ENCODE results near the gene TSC22D3.

Gene TSC22D3

DNA sequence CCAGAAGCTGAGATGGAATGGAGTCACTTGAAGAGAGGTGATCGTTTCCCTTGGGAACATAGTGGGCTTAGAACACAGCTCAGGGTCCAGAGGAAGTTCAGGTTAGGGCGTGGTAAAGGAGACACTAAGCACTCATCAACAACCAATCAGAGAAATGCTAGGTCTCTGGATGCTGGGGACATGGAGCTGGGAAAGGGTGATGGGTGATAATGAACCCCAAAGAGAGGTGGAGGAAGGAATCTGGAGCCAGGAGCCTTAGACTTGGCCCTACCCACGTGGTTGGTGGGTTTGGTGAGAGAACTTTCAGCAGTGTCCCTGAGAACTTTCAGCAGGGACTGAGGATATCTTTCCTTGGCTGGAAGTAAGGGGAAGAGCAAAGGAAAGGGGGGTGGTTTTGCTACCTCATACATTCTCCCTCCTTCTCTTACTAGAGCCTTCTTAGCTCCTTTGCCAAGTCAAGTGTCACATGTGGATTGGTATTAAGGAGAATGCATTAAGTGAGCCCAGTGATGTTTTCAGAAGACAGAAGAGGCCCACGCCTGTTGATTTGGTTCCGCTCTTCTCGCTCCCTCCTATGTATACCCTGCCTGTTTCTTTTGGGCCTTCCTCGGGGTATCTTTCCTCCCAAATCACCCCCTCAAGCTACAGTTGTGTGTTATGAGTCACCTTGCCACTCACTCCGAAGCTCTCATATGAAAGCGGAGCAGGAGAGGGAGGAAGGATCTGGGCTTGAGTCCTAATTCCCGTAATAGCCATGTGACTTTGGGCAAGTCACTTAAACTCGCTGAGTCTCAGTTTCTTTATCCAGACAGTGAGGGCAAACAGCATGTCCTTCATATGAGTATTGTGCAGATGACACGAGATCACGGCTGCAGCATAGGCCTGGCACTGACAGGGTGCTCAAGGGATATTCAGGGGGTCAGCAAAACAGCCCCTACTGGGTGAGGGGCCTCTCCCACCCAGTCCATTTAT lies 63.1 kb downstream of the TSC22D3 start:
- Histone ChIP-seq H3K36me3 (ENCODE audit: control insufficient read depth in 2 of 2, insufficient read depth in 2 of 2, low read length in 2 of 2) (peaks cover 13% of the 10 kb centered on the region in 2 donors), H3K27me3 (ENCODE audit: control insufficient read depth in 1 of 2, insufficient read depth in 2 of 2, low read length in 2 of 2) (peaks cover 0 to 16% of the 10 kb centered on the region in 2 donors), H3K27ac (ENCODE audit: low read length) (peak overlapping the region; percentile 97), H3K4me1 (ENCODE audit: control insufficient read depth, insufficient read depth, low read length) (peaks cover 43% of the 10 kb centered on the region), H3K9ac (ENCODE audit: low read length in 2 of 2) (peak overlapping the region in 1 of 2 donors; percentile 32), H3K4me3 (ENCODE audit: low read length in 2 of 2) (peak overlapping the region in 1 of 2 donors; percentile 35), H3K9me3 (ENCODE audit: control insufficient read depth in 2 of 2, low read length in 2 of 2) (no peaks in the 10 kb centered on the region)

GRCh38 chrX:107711521-107712181 lies 63.9 kb downstream of the TSC22D3 start:
- Histone ChIP-seq H3K4me3 (ENCODE audit: low read length in 2 of 2) (peak overlapping the region in 1 of 2 donors; percentile 22), H3K9me3 (ENCODE audit: control insufficient read depth in 2 of 2, low read length in 2 of 2) (no peaks in the 10 kb centered on the region), H3K9ac (ENCODE audit: low read length in 2 of 2) (peak overlapping the region; percentile 15 to 47), H3K27me3 (ENCODE audit: control insufficient read depth in 1 of 2, insufficient read depth in 2 of 2, low read length in 2 of 2) (peaks cover 0 to 13% of the 10 kb centered on the region in 2 donors), H3K27ac (ENCODE audit: low read length) (peak overlapping the region; percentile 97), H3K4me1 (ENCODE audit: control insufficient read depth, insufficient read depth, low read length) (peaks cover 39% of the 10 kb centered on the region), H3K36me3 (ENCODE audit: control insufficient read depth in 2 of 2, insufficient read depth in 2 of 2, low read length in 2 of 2) (peaks cover 13% of the 10 kb centered on the region in 2 donors)

- Histone ChIP-seq H3K27ac (ENCODE audit: low read length) (peak overlapping the region; percentile 97), H3K36me3 (ENCODE audit: control insufficient read depth in 2 of 2, insufficient read depth in 2 of 2, low read length in 2 of 2) (peaks cover 13% of the 10 kb centered on the region in 2 donors), H3K4me1 (ENCODE audit: control insufficient read depth, insufficient read depth, low read length) (peaks cover 39% of the 10 kb centered on the region), H3K4me3 (ENCODE audit: low read length in 2 of 2) (peak overlapping the region in 1 of 2 donors; percentile 22), H3K9me3 (ENCODE audit: control insufficient read depth in 2 of 2, low read length in 2 of 2) (no peaks in the 10 kb centered on the region), H3K27me3 (ENCODE audit: control insufficient read depth in 1 of 2, insufficient read depth in 2 of 2, low read length in 2 of 2) (peaks cover 0 to 12% of the 10 kb centered on the region in 2 donors), H3K9ac (ENCODE audit: low read length in 2 of 2) (peak overlapping the region; percentile 20 to 47)
These were observed 64.8 kb downstream of the TSC22D3 start for GRCh38 chrX:107710617-107711391.

DNA sequence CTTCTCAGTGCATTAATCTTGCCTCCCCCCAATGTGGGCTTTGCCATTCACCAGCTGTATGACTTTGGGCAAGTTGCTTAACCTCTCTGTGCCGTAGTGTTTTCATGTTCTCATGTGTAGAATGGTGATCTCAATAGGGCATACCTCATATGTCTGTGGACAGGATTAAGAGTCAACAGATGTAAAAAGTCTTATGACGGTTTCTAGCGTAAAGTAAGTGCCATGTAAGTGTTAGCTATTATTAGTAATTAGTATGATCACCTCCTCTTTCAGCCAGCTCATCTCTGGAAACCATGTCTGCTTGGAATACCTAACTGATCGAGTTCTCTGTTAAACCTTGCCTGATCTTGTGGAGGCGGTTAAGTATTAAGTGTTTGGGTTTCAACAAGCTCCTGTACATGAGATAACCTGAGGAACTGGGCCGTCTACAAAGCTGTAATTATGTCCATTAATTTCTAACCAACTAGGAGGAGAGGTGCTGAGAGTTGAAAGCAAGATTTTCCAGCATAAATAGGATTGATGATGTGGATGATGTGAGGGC lies 66.3 kb downstream of the TSC22D3 start:
- Histone ChIP-seq H3K9ac (ENCODE audit: low read length in 2 of 2) (no peak overlapping the region), H3K4me3 (ENCODE audit: low read length in 2 of 2) (no peak overlapping the region), H3K4me1 (ENCODE audit: control insufficient read depth, insufficient read depth, low read length) (peaks cover 27% of the 10 kb centered on the region), H3K27ac (ENCODE audit: low read length) (no peak overlapping the region), H3K27me3 (ENCODE audit: control insufficient read depth in 1 of 2, insufficient read depth in 2 of 2, low read length in 2 of 2) (peaks cover 0 to 10% of the 10 kb centered on the region in 2 donors), H3K36me3 (ENCODE audit: control insufficient read depth in 2 of 2, insufficient read depth in 2 of 2, low read length in 2 of 2) (peaks cover 8% of the 10 kb centered on the region in 2 donors), H3K9me3 (ENCODE audit: control insufficient read depth in 2 of 2, low read length in 2 of 2) (no peaks in the 10 kb centered on the region)

- Histone ChIP-seq H3K27ac (ENCODE audit: low read length) (no peak overlapping the region), H3K4me1 (ENCODE audit: control insufficient read depth, insufficient read depth, low read length) (peaks cover 25% of the 10 kb centered on the region)
These were observed 66.8 kb downstream of the TSC22D3 start for GRCh38 chrX:107708762-107709161.

DNA sequence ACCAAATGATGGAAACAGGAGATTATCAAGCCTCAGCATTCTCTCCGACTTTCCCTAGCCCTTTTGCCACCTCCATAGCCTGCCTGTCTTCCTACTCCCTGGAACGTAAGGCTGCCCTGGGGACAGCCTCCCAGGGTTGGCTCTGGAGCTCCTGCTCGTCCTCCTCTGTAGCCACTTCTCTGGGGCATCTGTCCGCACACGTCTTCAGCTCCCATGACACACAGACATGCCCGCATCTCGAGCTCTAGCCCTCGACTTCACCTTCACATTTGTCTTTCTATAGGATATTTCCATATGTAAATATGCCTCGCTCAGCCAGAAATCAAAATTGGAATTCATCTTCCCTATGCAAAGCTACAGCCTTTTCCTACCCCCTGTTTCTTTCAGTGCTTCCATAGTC lies 67.7 kb downstream of the TSC22D3 start:
- Histone ChIP-seq H3K36me3 (ENCODE audit: control insufficient read depth in 2 of 2, insufficient read depth in 2 of 2, low read length in 2 of 2) (no peaks in the 10 kb centered on the region), H3K27ac (ENCODE audit: low read length) (no peak overlapping the region), H3K9me3 (ENCODE audit: control insufficient read depth in 2 of 2, low read length in 2 of 2) (no peaks in the 10 kb centered on the region), H3K4me3 (ENCODE audit: low read length in 2 of 2) (no peak overlapping the region), H3K9ac (ENCODE audit: low read length in 2 of 2) (no peak overlapping the region), H3K27me3 (ENCODE audit: control insufficient read depth in 1 of 2, insufficient read depth in 2 of 2, low read length in 2 of 2) (peaks cover 0 to 13% of the 10 kb centered on the region in 2 donors), H3K4me1 (ENCODE audit: control insufficient read depth, insufficient read depth, low read length) (peaks cover 16% of the 10 kb centered on the region)

More at GRCh38 chrX:107708762-107709161, 66.8 kb downstream of the TSC22D3 start:
- H3K4me3 ChIP-seq (ENCODE audit: low read length in 2 of 2): no peak overlapping the region
- H3K36me3 ChIP-seq (ENCODE audit: control insufficient read depth in 2 of 2, insufficient read depth in 2 of 2, low read length in 2 of 2): peaks cover 2 to 4% of the 10 kb centered on the region in 2 donors
- H3K9me3 ChIP-seq (ENCODE audit: control insufficient read depth in 2 of 2, low read length in 2 of 2): no peaks in the 10 kb centered on the region
- H3K9ac ChIP-seq (ENCODE audit: low read length in 2 of 2): no peak overlapping the region
- peaks cover 0 to 13% of the 10 kb centered on the region in 2 donors for H3K27me3 ChIP-seq (ENCODE audit: control insufficient read depth in 1 of 2, insufficient read depth in 2 of 2, low read length in 2 of 2)

GRCh38 chrX:107706309-107706708 lies 69.3 kb downstream of the TSC22D3 start:
- Histone ChIP-seq H3K4me1 (ENCODE audit: control insufficient read depth, insufficient read depth, low read length) (peaks cover 8% of the 10 kb centered on the region), H3K9me3 (ENCODE audit: control insufficient read depth in 2 of 2, low read length in 2 of 2) (no peaks in the 10 kb centered on the region), H3K36me3 (ENCODE audit: control insufficient read depth in 2 of 2, insufficient read depth in 2 of 2, low read length in 2 of 2) (no peaks in the 10 kb centered on the region), H3K4me3 (ENCODE audit: low read length in 2 of 2) (no peak overlapping the region), H3K9ac (ENCODE audit: low read length in 2 of 2) (no peak overlapping the region), H3K27ac (ENCODE audit: low read length) (no peak overlapping the region), H3K27me3 (ENCODE audit: control insufficient read depth in 1 of 2, insufficient read depth in 2 of 2, low read length in 2 of 2) (peaks cover 0 to 13% of the 10 kb centered on the region in 2 donors)

- Histone ChIP-seq H3K9ac (ENCODE audit: low read length in 2 of 2) (no peak overlapping the region), H3K27ac (ENCODE audit: low read length) (no peak overlapping the region), H3K36me3 (ENCODE audit: control insufficient read depth in 2 of 2, insufficient read depth in 2 of 2, low read length in 2 of 2) (no peaks in the 10 kb centered on the region), H3K9me3 (ENCODE audit: control insufficient read depth in 2 of 2, low read length in 2 of 2) (no peaks in the 10 kb centered on the region), H3K4me3 (ENCODE audit: low read length in 2 of 2) (no peak overlapping the region), H3K27me3 (ENCODE audit: control insufficient read depth in 1 of 2, insufficient read depth in 2 of 2, low read length in 2 of 2) (peaks cover 0 to 13% of the 10 kb centered on the region in 2 donors), H3K4me1 (ENCODE audit: control insufficient read depth, insufficient read depth, low read length) (no peaks in the 10 kb centered on the region)
These were observed 71.0 kb downstream of the TSC22D3 start for GRCh38 chrX:107704587-107704986.

DNA sequence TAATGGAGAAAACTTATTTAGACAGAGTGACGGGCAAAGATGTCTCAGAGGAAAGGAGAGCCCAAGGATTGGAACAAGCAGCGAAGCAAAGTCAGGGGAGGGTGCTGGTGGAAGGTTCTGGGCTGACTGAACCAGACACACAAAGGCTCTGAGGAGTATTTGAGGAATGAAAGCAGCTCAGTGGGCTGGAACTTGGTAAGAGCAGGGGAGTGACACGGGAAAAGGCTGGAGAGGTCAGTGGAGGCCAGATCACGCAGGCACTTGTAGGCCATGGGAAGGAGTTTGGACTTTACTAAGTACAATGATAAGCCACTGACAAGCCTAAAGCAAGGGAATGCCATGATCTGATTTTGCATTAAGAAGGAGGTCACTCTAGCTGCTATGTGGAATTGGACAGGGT lies 71.4 kb downstream of the TSC22D3 start:
- Histone ChIP-seq H3K4me1 (ENCODE audit: control insufficient read depth, insufficient read depth, low read length) (no peaks in the 10 kb centered on the region), H3K4me3 (ENCODE audit: low read length in 2 of 2) (no peak overlapping the region), H3K9me3 (ENCODE audit: control insufficient read depth in 2 of 2, low read length in 2 of 2) (no peaks in the 10 kb centered on the region), H3K27ac (ENCODE audit: low read length) (no peak overlapping the region), H3K9ac (ENCODE audit: low read length in 2 of 2) (no peak overlapping the region), H3K27me3 (ENCODE audit: control insufficient read depth in 1 of 2, insufficient read depth in 2 of 2, low read length in 2 of 2) (peaks cover 0 to 13% of the 10 kb centered on the region in 2 donors), H3K36me3 (ENCODE audit: control insufficient read depth in 2 of 2, insufficient read depth in 2 of 2, low read length in 2 of 2) (no peaks in the 10 kb centered on the region)
